K562 (cell line): ENCODE measurements around the gene MB21D2.

Source experiments
- CBX5 ChIP-seq: IDR thresholded peaks from 2 replicates; pipeline ENCODE4 v1.6.1; 2014; ENCODE audit warnings: low read depth, borderline replicate concordance
- NR2C2 ChIP-seq, 2 experiments: fragments of 200-800 bp in 1 of 2; sonication (Bioruptor generic) in 1 of 2; sonication (generic) in 1 of 2; formaldehyde crosslinking in 1 of 2; IDR thresholded peaks; 2 replicates each; pipeline versions ENCODE4 v1.6.1 to v1.8.0; 2016 to 2022; ENCODE audit warnings: mild to moderate bottlenecking in 1 of 2, missing compliant biosample characterization in 1 of 2, missing genetic modification characterization in 1 of 2, missing genetic modification reagents in 1 of 2

GRCh38 chr3:192916371-192917027 lies 1.2 kb downstream of the MB21D2 start:
- TF ChIP-seq NR2C2 (CRISPR knock-in tag; IDR thresholded peaks at IDR 0.05) (no peak), NR2C2 (tag; IDR thresholded peaks at IDR 0.05) (no peak), CBX5 (no peak)
